GM21447 (cell line): ENCODE measurements around the gene GRM2.
"Not testable (repeated sequence)": the region's sequence is repeated elsewhere in the genome, so short reads cannot be mapped to it uniquely, and the experiment has no call there.

Experiments used
- ATAC-seq: cut with Tn5 transposase; IDR thresholded peaks from one replicate; pipeline ENCODE4 v1.9.1; 2021; ENCODE audit not compliant: unreplicated experiment

The GRM2 gene

DNA sequence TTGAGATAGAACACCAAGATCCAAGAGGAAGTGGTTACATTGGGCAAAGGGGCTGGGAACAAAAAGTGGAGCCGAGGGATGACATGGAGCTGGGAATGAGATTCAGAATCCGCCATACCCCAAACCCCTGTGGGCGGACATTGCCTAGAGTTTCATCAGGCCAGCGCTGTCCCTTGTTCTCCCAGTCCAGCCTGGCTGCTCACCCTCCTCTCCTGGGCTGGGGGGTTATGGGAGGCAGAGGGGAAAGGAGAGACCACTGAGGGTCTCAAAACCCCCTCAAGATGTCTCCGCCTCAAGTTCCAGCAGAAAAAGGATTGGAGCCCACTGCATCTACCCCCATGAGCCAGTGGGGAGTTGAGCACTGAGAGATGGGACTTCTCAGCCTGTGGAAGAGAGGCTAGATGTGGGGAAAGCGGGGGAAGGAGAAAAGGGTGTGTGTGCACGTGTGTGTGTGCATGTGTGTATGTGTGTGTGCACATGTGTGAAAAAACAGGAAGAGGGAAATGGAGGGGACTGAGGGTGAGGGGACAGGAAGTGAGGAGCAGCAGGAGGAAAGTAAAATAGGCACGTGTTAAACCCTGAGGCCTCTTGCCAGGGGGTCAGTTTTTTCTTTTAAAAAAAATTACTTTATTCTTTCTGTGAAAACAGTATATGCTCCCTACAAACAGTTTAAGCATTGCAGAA, 14.3 kb downstream of the GRM2 start:
- ATAC-seq = no peak

DNA sequence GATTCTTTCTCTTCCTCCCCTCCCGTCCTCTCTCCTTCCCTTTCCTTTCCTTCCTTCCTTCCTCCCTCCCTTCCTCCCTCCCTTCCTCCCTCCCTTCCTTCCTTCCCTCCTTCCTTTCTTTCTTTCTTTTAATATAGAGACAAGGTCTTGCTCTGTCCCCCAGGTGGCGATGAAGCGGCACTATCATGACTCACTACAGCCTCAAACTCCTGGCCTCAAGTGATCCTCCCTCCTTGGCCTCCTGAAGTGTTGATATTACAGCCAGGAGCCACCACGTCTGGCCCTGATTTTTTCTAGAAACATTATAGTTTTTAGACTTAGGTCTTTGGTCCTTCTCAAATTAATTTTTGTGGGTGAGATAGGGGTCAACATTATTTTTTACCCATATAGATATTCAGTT, 15.5 kb downstream of the GRM2 start:
- no peak for ATAC-seq

DNA sequence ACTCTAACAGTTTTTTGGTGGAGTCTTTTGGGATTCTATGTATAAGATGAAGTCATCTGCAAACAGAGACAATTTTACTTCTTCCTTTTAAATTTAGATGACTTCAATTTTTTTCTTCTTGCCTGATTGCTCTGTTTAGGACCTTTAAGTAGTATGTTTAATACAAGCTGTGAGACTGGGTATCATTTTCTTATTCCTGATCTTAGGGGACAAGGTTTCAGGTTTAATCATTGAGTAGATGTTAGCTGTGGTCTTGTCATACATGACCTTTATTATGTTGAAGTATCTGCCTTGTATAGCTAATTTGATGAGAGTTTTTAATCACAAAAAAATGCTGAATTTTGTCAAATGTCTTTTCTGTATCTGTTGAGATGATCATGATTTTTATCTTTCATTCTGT, 20.6 kb downstream of the GRM2 start:
- ATAC-seq = no peak

DNA sequence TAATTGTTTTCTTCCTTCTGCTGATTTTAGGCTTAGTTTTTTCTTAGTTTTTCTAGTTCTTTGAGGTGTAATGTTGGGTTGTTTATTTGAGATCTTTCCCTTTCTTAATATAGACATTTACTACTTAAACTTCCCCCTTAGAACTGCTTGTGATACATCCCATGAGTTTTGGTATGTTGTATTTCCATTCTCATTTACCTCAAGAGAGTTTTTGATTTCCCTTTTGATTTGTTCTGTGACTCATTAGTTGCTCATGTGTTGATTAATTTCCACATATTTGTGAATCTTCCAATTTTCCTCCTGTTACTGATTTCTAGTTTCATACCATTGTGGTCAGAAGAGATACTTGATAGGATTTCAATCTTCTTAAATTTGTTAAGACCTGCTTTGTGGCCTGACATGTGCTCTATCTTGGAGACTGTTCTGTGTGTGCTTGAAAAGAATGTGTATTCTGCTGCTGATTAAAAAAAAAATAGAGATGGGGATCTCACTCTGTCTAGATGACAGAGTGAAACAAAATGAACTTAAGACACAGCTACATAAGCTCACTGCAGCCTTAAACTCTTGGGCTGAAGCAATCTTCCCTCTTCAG, 22.3 kb downstream of the GRM2 start:
- no peak for ATAC-seq

DNA sequence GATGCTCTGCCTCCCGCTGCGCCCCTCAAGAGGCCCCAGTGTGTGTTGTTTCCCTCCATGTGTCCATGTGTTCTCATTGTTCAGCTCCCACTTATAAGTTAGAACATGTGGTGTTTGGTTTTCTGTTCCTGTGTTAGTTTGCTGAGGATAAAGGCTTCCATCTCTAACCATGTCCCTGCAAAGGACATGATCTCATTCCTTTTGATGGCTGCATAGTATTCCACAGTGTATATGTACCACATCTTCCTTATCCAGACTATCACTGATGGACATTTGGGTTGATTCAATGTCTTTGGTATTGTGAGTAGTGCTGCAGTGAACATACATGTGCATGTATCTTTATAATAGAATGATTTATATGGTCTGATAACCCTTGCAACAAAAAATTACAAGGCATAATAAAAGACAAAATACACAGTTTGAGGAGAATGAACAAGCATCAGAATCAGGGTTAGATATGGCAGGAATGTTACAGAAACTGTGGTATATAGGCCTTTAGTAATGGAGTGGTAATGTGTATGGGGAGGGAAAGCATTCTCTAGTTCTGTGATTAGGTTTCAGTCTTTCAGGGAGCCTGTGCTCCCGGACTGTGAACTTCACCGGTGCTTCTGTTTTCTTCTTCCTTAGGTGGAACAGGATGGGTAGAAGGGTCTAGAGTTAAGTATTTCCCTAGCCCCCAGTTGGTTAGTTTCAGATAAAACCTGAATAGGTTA, 27.1 kb downstream of the GRM2 start:
- ATAC-seq = no peak

DNA sequence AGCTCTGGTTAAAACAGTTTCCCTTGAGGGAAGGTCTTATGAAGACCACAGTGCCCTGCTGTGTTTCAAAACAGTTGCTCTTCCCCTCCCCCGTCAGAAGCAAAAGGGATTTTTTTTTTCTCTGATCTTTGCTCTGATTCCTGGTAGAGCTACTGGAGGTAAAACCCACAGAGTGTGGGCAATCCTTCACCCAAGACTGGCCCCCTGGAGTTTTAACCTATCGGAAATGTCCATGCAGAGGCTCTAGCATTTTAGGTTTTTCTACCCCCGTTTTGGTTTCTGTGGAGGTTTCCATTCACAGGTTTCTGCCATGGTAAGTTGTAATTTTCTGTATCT, 27.7 kb downstream of the GRM2 start:
- ATAC-seq = no peak

DNA sequence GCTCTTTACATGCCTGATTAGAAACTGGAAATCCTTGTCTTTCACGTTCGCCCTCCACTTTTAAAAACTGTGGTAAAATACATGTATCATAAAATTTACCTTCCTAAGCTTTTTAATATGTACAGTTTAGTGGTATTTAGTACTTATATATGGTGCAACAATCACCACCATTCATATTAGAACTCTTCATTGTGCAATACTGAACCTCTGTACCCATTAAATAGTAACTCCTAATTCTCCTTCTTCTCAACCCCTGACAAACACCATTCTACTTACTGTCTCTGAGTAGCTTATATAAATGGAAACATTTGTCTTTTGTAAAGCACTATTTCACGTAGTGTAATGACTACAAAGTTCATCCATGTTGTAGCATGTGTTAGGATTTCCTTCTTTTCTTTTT, 28.2 kb downstream of the GRM2 start:
- ATAC-seq = no peak

DNA sequence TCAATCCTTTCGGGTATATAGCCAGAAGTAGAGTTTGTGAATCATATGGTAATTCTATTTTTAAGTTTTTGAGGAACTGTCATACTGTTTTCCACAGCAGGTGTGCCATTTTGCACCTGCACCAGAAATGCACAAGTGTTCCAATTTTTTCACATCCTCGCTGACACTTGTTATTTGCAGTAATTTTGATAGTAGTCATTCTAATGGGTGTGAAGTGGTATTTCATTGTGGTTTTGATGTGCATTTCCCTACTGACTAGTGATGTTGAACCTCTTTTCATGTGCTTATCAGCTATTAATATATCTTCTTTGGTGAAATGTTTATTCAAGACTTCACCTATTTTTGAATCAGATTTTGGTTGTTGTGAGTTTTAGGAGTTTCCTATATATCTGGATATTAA, 29.1 kb downstream of the GRM2 start:
- no peak for ATAC-seq

DNA sequence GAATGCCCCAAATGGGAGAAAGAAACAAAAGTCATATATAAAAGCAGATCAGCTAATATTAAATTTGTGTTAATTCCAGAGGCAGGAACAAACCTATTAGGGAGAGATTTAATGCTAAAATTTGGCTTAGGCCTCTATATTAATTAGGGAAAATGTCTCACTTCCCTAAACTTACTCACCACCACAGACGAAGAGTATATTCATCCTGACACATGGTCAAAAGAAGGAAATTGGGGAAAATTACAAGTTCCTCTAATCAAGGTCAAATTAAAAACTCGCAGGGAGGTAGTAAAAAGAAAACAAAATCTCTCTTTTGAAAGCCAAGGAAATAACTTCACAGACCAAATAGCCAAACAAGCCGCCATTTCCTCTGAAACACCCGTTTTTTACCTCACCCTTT, 32.2 kb downstream of the GRM2 start:
- no peak for ATAC-seq

DNA sequence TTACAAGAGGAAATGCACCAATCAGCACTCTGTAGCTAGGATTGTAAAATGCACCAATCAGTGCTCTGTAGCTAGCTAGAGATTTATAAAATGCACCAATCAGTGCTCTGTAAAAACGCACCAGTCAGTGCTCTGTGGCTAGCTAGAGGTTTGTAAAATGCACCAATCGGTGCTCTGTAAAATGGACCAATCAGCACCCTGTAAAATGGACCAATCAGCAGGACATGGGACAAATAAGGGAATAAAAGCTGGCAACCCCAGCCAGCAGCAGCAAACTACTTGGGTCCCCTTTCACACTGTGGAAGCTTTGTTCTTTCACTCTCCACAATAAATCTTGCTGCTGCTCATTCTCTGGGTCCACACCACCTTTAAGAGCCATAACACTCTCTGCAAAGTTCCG, 35.5 kb downstream of the GRM2 start:
- ATAC-seq = not testable (repeated sequence)

DNA sequence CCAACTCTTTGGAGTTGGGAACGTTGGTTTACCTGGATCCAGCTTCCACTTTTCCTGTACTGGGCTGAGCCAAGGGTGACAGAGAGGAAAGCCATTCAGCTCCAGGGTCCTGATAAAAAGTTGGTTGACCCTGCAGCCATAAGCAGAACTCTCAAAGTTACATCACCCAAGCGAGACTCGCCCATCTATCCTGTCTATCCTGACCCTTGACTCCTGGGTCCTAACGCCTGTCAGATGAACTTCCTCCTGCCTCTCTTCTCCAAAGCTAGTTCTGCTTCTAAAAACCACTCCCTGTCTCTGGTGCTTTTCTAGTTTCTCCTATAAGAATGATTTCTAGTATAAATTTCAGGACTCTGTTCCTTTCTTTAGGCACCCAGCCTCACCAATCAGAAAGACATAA, 36.1 kb downstream of the GRM2 start:
- not testable (repeated sequence) for ATAC-seq

DNA sequence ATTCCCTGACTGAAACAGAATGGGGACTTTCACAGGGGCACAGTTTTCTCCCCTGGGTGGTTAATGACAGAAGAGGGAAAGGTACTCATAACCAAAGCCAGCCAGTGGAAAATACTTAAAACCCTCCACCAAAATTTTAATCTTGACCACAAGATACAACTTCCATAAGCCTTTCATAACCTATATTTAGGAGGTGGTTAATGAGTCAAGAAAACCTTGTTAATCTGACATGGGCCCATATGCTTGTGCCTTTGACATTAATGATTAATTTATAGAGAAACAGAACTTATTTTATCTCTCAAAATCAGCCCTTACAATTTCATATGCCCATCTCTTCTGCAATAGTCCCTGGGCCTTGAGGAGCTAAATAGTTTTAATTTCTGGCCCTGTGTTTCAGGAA, 41.0 kb downstream of the GRM2 start:
- no peak for ATAC-seq

DNA sequence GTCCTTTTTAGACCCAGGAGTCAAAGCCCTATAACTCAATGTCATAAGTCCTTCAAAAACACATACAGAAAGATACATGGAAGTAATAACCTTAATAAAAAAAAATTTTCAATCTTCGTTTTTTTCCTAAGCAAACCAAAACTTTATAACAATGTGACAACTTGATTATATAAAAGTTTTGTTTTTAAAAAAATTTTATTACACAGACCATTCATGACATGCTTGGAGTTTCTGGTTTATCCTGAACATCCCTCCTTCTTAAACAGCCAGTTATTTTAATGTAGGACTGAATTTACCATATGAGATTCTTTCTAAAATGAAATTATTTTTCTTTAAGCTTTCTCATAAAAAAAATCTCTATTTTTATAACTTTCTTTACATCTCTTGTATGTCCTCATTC, 41.5 kb downstream of the GRM2 start:
- no peak for ATAC-seq

DNA sequence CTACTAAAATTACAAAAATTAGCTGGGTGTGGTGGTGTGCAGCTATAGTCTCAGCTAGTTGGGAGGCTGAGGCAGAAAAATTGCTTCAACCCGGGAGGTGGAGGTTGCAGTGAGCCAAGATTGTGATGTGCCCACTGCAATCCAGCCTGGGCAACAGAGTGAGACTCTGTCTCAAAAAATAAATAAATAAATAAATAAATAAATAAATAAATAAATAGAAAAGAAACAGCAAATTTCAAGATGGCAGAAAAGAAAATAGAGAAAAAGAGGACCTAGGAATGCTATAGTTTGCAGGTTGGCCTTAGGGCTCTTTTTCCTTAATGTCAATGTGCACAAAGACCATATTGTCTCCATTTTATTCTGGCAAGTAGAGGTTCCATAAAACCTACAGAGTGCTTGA, 44.0 kb downstream of the GRM2 start:
- ATAC-seq = no peak

DNA sequence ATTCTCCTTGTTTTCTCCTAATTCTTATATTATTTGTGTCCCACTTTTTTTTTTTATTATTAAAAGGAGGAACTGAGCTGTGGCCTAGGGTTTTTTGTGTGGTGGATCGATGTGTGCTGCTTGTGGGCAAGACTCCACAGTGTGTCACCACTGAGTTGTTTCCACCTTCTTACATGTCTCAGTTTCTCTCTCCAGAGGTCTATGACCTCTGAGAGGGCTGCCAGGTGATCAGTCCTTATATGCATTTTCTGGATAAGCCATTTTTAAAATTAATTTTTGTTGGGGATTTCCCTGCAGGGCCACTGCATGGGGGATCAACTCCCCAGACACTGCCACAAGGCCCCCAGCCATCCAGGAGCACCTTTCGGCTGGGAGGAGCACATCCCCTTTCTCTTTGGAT, 44.4 kb downstream of the GRM2 start:
- no peak for ATAC-seq

DNA sequence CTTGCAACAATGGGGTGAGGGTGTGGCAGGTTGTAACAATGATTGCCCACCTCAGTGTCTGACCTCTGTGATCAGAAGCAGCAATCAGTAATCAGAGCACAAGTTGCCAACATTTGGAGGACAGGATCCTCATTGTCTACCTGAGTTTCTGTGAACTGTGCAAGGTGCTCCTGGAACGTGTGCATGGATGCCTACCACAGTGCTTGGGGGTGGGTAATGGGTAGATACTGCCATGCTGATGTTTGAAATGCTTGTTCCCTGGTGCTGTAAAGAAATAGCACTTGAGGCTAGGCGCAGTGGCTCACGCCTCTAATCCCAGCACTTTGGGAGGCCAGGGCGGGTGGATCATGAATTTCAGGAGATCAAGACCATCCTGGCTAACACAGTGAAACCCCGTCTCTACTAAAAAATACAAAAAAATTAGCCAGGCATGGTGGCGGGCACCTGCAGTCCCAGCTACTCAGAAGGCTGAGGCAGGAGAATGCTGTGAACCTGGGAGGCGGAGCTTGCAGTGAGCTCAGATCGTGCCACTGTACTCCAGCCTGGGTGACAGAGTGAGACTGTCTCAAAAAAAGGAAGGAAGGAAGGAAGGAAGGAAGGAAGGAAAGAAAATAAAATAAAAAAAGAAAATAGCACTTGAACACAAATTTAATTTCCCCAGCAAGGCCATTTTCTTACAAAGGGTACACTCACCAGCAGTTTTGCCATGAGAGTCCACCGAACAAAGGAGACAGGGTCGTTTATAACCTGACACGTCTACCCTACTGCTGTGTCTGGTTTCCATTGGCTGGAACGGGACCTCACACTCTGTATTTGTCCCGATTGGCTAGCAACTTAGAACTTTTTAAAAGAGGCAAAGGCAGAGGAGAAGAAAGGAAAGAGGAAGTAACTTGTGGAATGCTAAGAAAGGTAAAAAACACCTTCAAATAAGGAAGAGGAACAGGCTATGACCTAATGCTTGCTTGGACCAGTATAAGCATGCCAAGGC, 47.2 kb downstream of the GRM2 start:
- ATAC-seq = not testable (repeated sequence)

DNA sequence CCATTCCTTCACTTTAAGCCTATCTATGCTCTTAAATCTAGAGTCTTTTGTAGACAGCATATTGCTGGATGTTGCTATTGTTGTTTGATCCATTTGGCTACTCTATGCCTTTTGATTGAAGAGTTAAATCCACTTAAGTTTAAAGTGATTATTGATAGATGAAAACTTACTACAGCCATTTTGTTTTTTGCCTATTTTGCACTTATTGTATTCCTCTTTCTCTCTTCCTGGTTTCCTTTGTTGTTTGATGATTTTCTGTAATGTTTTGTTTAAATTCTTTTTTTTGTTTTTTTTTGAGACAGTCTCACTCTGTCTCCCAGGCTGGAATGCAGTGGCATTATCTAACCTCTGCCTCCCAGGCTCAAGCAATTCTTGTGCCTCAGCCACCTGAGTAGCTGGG, 52.3 kb downstream of the GRM2 start:
- ATAC-seq = no peak
